H1 (cell line): ENCODE measurements around the gene UTRN. TPM values are rescaled to one million over a fixed set of nuclear protein-coding genes. Genes with fewer than 3 reads are reported as not detected.
A peak's percentile ranks its signal among the peaks of the same experiment; 100 is the strongest.

Source experiments
- ASH2L ChIP-seq: fragments of 200-600, 300-600 bp; sonication (generic); IDR thresholded peaks from one replicate; pipeline ENCODE4 v1.7.1; 2017; ENCODE audit warnings: low read length
- PHF8 ChIP-seq: fragments of 200-600 bp; sonication (generic); conservative IDR thresholded peaks from 2 replicates; pipeline ENCODE4 v1.7.1; 2012; ENCODE audit warnings: low read depth, mild to moderate bottlenecking, inconsistent platforms, low read length, moderate library complexity
- SRF ChIP-seq: IDR thresholded peaks from 2 replicates; pipeline ENCODE4 v1.6.1; 2011; ENCODE audit warnings: mild to moderate bottlenecking, low read depth, low read length, moderate library complexity
- TCF12 ChIP-seq: IDR thresholded peaks from 2 replicates; pipeline ENCODE4 v1.6.1; 2011; ENCODE audit warnings: low read depth, mild to moderate bottlenecking, low read length
- polyA plus RNA-seq, 7 experiments: library from polyadenylated mRNA; depleted of rRNA in 3 of 7; stranded (reverse) in 5 of 7; unstranded in 2 of 7; fragments of >200 nt in 5 of 7; fragments of 200-250 nt in 2 of 7; gene quantifications; 1 replicate in 5 of 7; 2 replicates in 1 of 7; 4 replicates in 1 of 7; pipeline versions ENCODE4 v1.2.1 to v1.2.3, GENCODE V29; 2011 to 2013; ENCODE audit warnings: missing spikeins in 2 of 7, mixed read lengths in 2 of 7
- total RNA-seq: library from RNA; stranded (reverse); fragmentation: NEBNext Ultra II Directional; extraction: Animal tissue kit (Norgen Biotek cat#: 25700); gene quantifications from 2 replicates; pipeline ENCODE4 v1.2.1, GENCODE V29; 2021
- TF ChIP-seq, protein P1 (sequence below): IDR thresholded peaks from 2 replicates; pipeline ENCODE4 v1.6.1; 2012; ENCODE audit warnings: inconsistent platforms

UTRN gene
- total and polyA plus RNA-seq, 2 of the 8 experiments (the other 6 are each of a cell fraction or from before 2014, with no cell fraction given), result 25.0 to 112 TPM

DNA sequence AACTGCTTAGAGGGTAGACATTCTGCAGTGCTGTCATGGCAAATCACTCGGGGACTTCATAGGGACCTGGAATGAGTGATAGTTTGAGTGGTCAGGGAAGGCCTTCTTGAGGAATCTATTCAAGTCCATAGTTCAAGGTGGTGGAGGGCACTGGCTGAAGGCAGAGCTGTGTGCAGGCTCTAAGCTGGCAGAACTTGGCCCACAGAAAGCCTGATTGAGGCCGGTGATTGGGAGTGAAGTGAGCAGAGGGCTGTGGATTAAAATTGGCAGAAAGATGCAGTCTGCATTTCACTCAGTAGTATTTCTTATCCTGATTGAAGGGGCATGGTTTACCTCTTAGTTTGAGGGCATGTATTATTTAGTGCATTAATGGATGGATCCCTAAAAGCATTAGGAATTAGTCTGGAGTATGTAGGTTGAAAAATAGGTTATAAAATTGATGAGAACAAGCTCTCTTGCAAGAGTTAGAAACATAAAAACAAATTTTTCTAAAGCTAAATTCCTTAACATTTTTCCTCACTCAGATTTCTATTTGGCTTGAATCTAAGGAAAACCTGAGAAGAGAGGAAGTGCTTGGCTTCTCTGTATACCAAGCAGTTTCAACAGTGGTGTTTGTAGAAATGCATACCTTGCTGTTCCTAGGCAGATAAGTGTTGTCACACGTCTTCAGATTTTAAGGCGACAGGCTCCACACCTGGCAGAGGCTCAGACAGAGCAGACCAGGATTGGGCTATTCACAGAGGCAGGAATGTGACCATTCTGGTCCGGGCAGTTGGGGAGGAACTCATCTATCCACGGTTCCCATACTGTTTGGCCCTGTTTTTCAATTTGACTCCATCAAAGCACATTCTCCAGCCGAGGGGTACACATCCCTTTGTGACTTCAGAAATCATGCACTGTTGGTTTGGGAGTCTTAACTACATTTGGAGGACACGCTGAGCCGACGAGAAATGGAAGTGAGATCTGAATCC, 45.2 kb downstream of the UTRN start (continued):
- TF ChIP-seq PHF8, result no peak
- no peak for TF ChIP-seq SRF
- TF ChIP-seq, protein P1, sequence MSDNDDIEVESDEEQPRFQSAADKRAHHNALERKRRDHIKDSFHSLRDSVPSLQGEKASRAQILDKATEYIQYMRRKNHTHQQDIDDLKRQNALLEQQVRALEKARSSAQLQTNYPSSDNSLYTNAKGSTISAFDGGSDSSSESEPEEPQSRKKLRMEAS, result no peak
- peak; percentile 99 for TF ChIP-seq TCF12
- peak; percentile 97 for TF ChIP-seq ASH2L
